Mesothelial cell of epicardium (in vitro differentiated cells): ENCODE measurements around the gene ZNF362. TPM values are rescaled to one million over a fixed set of nuclear protein-coding genes. Genes with fewer than 3 reads are reported as not detected.

Source experiments
- DNase-seq, 2 experiments: peaks; one replicate each; pipeline ENCODE4 v3.0.0; 2021; ENCODE audit warnings: low spot score in 2 of 2; ENCODE audit not compliant: unreplicated experiment in 2 of 2
- H3K27ac Mint-ChIP-seq: 2 replicates; pipeline ENCODE4 v1.8.0; 2021; ENCODE audit warnings: mixed read lengths
- H3K27me3 Mint-ChIP-seq: 2 replicates; pipeline ENCODE4 v1.8.0; 2021; ENCODE audit warnings: low read depth, mixed read lengths
- H3K36me3 Mint-ChIP-seq: 2 replicates; pipeline ENCODE4 v1.8.0; 2021; ENCODE audit warnings: mixed read lengths
- H3K4me1 Mint-ChIP-seq: 2 replicates; pipeline ENCODE4 v1.8.0; 2021; ENCODE audit warnings: mixed read lengths
- H3K4me3 Mint-ChIP-seq: 2 replicates; pipeline ENCODE4 v1.8.0; 2021; ENCODE audit warnings: mild to moderate bottlenecking, moderate library complexity, mixed read lengths
- H3K9me3 Mint-ChIP-seq: 2 replicates; pipeline ENCODE4 v1.8.0; 2021; ENCODE audit warnings: mixed read lengths
- total RNA-seq: library from RNA; stranded (reverse); gene quantifications from 3 replicates; pipeline ENCODE4 v1.2.1, GENCODE V29; 2021
- TF ChIP-seq, protein P1 (sequence below): fragments of 200-600 bp; sonication (generic); IDR thresholded peaks from one replicate; pipeline ENCODE4 v1.5.0; 2021; ENCODE audit warnings: antibody characterized with exemption; ENCODE audit not compliant: unreplicated experiment

The ZNF362 gene
- total RNA-seq, 1 donor from 2014 or later: 114 TPM

DNA sequence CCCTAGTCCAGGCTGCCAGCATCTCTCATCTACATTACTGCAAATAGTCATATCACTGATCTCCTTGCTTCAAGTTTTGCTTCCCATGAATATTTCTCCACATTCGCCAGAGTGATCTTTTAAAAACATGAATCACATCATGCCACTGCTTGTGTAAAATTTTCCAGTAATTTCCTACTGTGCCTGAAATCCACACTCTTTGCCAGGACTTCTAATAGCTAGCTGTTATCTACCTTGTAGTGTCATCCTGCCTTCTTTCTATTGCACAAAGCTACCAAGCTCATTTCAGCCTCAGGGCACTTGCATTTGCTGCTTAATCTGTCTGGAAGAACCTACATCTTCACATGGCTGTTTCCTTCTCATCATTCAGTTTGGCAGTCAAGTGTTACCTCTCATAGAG, 33.9 kb upstream of the ZNF362 start:
- peaks cover 6% of the 10 kb centered on the region for H3K36me3 Mint-ChIP-seq
- TF ChIP-seq, protein P1, sequence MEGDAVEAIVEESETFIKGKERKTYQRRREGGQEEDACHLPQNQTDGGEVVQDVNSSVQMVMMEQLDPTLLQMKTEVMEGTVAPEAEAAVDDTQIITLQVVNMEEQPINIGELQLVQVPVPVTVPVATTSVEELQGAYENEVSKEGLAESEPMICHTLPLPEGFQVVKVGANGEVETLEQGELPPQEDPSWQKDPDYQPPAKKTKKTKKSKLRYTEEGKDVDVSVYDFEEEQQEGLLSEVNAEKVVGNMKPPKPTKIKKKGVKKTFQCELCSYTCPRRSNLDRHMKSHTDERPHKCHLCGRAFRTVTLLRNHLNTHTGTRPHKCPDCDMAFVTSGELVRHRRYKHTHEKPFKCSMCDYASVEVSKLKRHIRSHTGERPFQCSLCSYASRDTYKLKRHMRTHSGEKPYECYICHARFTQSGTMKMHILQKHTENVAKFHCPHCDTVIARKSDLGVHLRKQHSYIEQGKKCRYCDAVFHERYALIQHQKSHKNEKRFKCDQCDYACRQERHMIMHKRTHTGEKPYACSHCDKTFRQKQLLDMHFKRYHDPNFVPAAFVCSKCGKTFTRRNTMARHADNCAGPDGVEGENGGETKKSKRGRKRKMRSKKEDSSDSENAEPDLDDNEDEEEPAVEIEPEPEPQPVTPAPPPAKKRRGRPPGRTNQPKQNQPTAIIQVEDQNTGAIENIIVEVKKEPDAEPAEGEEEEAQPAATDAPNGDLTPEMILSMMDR: no peak
- H3K9me3 Mint-ChIP-seq: peaks cover 22% of the 10 kb centered on the region
- no peak overlapping the region for H3K4me3 Mint-ChIP-seq
- H3K27ac Mint-ChIP-seq: no peak overlapping the region
- H3K4me1 Mint-ChIP-seq: peaks cover 31% of the 10 kb centered on the region
- no peak for DNase-seq
- H3K27me3 Mint-ChIP-seq: no peaks in the 10 kb centered on the region

DNA sequence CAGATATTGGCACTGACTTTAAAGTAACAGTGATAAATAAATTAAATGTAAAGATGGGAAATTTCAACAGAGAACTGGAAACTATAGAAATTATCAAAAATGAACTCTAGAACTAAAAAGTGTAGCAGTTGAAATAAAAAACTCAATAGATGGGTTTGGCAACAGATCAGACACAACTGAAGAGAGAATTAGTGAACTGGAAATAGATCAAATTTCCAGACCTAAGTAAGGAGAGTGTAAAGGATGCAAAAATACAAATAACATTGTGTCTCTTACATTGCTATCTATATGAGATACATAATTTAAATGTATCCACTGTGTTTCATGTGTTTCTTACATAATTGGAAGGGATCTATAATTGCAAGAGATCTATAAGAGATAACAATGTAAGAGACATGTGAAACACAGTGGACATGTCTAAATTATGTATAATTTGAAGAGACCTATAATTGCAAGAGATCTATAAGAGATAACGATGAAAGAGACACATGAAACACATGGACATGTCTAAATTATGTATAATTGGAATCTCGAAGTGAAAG, 32.1 kb upstream of the ZNF362 start:
- Mint-ChIP-seq H3K27me3 (no peaks in the 10 kb centered on the region), H3K27ac (no peak overlapping the region), H3K9me3 (peaks cover 22% of the 10 kb centered on the region), H3K4me3 (no peak overlapping the region), H3K4me1 (peaks cover 40% of the 10 kb centered on the region), H3K36me3 (peaks cover 6% of the 10 kb centered on the region)
- TF ChIP-seq, protein P1: no peak
- DNase-seq: no peak

DNA sequence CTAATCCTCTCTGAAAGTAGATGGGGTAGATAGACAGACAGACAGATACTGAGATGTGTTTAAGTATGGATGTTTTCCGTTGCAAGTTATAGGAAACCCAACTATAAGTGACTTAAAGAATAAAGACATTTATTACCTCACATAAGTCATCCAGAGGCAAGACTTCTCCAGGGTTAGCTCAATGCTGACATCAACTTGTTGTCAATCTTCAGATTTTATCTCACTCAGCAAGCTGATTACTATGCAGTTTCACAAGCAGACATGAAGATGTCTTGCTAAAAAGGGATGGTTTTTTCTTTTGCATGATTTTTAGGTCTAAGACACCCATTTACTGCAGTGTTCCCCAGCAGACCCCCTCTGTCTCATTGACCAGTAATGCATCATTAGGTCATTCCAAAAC, 30.7 kb upstream of the ZNF362 start:
- no peak for DNase-seq
- TF ChIP-seq, protein P1: no peak
- Mint-ChIP-seq H3K9me3 (peaks cover 22% of the 10 kb centered on the region), H3K36me3 (peaks cover 6% of the 10 kb centered on the region), H3K27me3 (no peaks in the 10 kb centered on the region), H3K4me3 (no peak overlapping the region), H3K4me1 (peaks cover 26% of the 10 kb centered on the region), H3K27ac (no peak overlapping the region)

DNA sequence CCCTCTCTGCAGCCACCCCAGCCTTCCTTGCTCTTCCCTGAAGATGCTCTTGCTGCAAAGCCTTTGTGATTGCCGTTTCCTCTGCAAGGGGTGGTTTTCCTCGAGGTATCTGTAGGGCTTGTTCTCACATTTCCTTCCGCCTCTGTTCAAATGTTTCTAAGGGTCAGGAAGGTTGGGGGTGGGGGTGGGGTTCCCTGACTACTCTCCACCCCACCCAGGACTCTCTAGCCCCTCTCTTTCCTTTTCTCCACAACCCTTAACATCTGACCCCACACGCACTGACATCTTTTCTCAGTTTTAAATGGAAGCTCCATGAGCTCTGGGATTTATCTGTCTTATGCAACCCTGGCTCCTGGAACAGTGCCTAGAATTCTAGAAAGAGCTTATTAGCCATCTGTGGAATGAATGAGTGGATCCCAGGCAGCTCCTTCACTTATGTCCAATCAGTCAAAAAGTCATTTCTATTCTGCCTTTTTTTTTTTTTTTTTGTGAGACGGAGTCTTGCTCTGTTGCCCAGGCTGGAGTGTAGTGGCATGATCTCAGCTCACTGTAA, 27.3 kb upstream of the ZNF362 start:
- peaks cover 3% of the 10 kb centered on the region for H3K36me3 Mint-ChIP-seq
- TF ChIP-seq, protein P1: no peak
- DNase-seq: no peak
- H3K27me3 Mint-ChIP-seq: no peaks in the 10 kb centered on the region
- peak overlapping the region; percentile 74 for H3K27ac Mint-ChIP-seq
- peaks cover 10% of the 10 kb centered on the region for H3K4me1 Mint-ChIP-seq
- H3K9me3 Mint-ChIP-seq: peaks cover 16% of the 10 kb centered on the region
- H3K4me3 Mint-ChIP-seq: no peak overlapping the region

DNA sequence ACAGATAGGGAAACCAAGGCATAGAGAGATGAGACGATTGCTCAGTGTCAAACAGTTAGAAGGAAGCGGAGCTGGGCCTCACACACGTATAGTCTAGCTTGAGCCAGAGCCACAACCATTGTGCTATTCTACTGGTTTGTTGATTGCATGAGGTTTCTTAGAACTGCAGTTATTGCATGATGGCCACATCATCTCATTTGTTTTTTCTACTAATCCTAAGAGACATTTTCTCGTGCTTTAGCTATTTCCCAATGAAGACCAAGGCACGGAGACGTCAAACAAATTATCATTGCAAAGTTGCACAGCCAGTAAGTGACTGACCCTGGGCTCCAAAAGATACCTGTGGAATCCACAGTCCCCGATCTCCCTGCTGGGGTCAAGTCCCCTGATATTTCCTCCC, 25.1 kb upstream of the ZNF362 start:
- Mint-ChIP-seq H3K36me3 (no peaks in the 10 kb centered on the region), H3K27ac (no peak overlapping the region), H3K4me1 (peaks cover 32% of the 10 kb centered on the region), H3K4me3 (no peak overlapping the region), H3K9me3 (no peaks in the 10 kb centered on the region), H3K27me3 (no peaks in the 10 kb centered on the region)
- no peak for DNase-seq
- TF ChIP-seq, protein P1: no peak
